ENCODE measurements around the gene HOMER1. TPM values are rescaled to one million over a fixed set of nuclear protein-coding genes. Genes with fewer than 3 reads are reported as not detected.

Gene HOMER1
- total and polyA plus RNA-seq, 9 of the 15 experiments (the other 6 are each of a cell fraction or from before 2014, with no cell fraction given) = 6.3 to 39.9 (median 9.9) TPM

- no peak for TF ChIP-seq TCFL5 (CRISPR knock-in tag; conservative IDR thresholded peaks at IDR 0.05)
- TF ChIP-seq FUS (optimal IDR thresholded peaks at IDR 0.05; ENCODE audit: low read depth, low read length) = no peak
- no peak for TF ChIP-seq HSF4 (CRISPR knock-in tag; IDR thresholded peaks at IDR 0.05; ENCODE audit: borderline replicate concordance)
- TF ChIP-seq MTA1 (IDR thresholded peaks at IDR 0.05; ENCODE audit: borderline replicate concordance) = no peak
- TF ChIP-seq, protein P1, sequence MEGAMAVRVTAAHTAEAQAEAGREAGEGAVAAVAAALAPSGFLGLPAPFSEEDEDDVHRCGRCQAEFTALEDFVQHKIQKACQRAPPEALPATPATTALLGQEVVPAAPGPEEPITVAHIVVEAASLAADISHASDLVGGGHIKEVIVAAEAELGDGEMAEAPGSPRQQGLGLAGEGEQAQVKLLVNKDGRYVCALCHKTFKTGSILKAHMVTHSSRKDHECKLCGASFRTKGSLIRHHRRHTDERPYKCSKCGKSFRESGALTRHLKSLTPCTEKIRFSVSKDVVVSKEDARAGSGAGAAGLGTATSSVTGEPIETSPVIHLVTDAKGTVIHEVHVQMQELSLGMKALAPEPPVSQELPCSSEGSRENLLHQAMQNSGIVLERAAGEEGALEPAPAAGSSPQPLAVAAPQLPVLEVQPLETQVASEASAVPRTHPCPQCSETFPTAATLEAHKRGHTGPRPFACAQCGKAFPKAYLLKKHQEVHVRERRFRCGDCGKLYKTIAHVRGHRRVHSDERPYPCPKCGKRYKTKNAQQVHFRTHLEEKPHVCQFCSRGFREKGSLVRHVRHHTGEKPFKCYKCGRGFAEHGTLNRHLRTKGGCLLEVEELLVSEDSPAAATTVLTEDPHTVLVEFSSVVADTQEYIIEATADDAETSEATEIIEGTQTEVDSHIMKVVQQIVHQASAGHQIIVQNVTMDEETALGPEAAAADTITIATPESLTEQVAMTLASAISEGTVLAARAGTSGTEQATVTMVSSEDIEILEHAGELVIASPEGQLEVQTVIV (CRISPR knock-in tag; IDR thresholded peaks at IDR 0.05; ENCODE audit: borderline replicate concordance) = no peak
- TF ChIP-seq BCLAF1 (IDR thresholded peaks at IDR 0.05; ENCODE audit: borderline replicate concordance in 1 of 2, control insufficient read depth in 1 of 2, low read depth in 2 of 2, low read length in 1 of 2) = no peak
- TF ChIP-seq NFRKB (IDR thresholded peaks at IDR 0.05; ENCODE audit: low read depth) = no peak
- TF ChIP-seq CHAMP1 (IDR thresholded peaks at IDR 0.05) = no peak
- no peak for TF ChIP-seq MCM7 (IDR thresholded peaks at IDR 0.05)
- TF ChIP-seq, protein P2, sequence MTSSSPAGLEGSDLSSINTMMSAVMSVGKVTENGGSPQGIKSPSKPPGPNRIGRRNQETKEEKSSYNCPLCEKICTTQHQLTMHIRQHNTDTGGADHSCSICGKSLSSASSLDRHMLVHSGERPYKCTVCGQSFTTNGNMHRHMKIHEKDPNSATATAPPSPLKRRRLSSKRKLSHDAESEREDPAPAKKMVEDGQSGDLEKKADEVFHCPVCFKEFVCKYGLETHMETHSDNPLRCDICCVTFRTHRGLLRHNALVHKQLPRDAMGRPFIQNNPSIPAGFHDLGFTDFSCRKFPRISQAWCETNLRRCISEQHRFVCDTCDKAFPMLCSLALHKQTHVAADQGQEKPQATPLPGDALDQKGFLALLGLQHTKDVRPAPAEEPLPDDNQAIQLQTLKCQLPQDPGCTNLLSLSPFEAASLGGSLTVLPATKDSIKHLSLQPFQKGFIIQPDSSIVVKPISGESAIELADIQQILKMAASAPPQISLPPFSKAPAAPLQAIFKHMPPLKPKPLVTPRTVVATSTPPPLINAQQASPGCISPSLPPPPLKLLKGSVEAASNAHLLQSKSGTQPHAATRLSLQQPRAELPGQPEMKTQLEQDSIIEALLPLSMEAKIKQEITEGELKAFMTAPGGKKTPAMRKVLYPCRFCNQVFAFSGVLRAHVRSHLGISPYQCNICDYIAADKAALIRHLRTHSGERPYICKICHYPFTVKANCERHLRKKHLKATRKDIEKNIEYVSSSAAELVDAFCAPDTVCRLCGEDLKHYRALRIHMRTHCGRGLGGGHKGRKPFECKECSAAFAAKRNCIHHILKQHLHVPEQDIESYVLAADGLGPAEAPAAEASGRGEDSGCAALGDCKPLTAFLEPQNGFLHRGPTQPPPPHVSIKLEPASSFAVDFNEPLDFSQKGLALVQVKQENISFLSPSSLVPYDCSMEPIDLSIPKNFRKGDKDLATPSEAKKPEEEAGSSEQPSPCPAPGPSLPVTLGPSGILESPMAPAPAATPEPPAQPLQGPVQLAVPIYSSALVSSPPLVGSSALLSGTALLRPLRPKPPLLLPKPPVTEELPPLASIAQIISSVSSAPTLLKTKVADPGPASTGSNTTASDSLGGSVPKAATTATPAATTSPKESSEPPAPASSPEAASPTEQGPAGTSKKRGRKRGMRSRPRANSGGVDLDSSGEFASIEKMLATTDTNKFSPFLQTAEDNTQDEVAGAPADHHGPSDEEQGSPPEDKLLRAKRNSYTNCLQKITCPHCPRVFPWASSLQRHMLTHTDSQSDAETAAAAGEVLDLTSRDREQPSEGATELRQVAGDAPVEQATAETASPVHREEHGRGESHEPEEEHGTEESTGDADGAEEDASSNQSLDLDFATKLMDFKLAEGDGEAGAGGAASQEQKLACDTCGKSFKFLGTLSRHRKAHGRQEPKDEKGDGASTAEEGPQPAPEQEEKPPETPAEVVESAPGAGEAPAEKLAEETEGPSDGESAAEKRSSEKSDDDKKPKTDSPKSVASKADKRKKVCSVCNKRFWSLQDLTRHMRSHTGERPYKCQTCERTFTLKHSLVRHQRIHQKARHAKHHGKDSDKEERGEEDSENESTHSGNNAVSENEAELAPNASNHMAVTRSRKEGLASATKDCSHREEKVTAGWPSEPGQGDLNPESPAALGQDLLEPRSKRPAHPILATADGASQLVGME (CRISPR knock-in tag; IDR thresholded peaks at IDR 0.05) = no peak
These were observed 90.6 kb downstream of the HOMER1 start (continued) for GRCh38 chr5:79423296-79423695.
